Measurements from ENCODE around the gene NEB.
"Not testable (repeated sequence)": the region's sequence is repeated elsewhere in the genome, so short reads cannot be mapped to it uniquely, and the experiment has no call there.

NEB gene

GRCh38 chr2:151607459-151608424 lies 126.5 kb downstream of the NEB start:
- not testable (repeated sequence) for DNase-seq

- not testable (repeated sequence) for DNase-seq
Measured at GRCh38 chr2:151603530-151603929, 130.7 kb downstream of the NEB start.

GRCh38 chr2:151602402-151602801 lies 131.9 kb downstream of the NEB start:
- DNase-seq, result not testable (repeated sequence)

GRCh38 chr2:151601803-151602202 lies 132.5 kb downstream of the NEB start:
- DNase-seq, result not testable (repeated sequence)

- DNase-seq, result not testable (repeated sequence)
Measured at GRCh38 chr2:151596903-151597608, 137.2 kb downstream of the NEB start.

- DNase-seq, result not testable (repeated sequence)
Measured at GRCh38 chr2:151591908-151592255, 142.4 kb downstream of the NEB start.

GRCh38 chr2:151591250-151591907 lies 142.9 kb downstream of the NEB start:
- not testable (repeated sequence) for DNase-seq

- DNase-seq, result not testable (repeated sequence)
Measured at GRCh38 chr2:151581300-151581699, 153.0 kb downstream of the NEB start.

GRCh38 chr2:151580697-151581096 lies 153.6 kb downstream of the NEB start:
- DNase-seq, result not testable (repeated sequence)

GRCh38 chr2:151577116-151577515 lies 157.2 kb downstream of the NEB start:
- DNase-seq, result no peak

- DNase-seq, result no peak
Measured at GRCh38 chr2:151576080-151576479, 158.2 kb downstream of the NEB start.

- DNase-seq, result no peak
Measured at GRCh38 chr2:151575338-151575737, 158.9 kb downstream of the NEB start.

- no peak for DNase-seq
Measured at GRCh38 chr2:151570191-151570590, 164.1 kb downstream of the NEB start.

- no peak for DNase-seq
Measured at GRCh38 chr2:151569167-151569566, 165.1 kb downstream of the NEB start.

GRCh38 chr2:151568501-151568900 lies 165.8 kb downstream of the NEB start:
- DNase-seq, result no peak

- no peak for DNase-seq
Measured at GRCh38 chr2:151567006-151567405, 167.3 kb downstream of the NEB start.

- DNase-seq, result no peak
Measured at GRCh38 chr2:151562398-151562797, 171.9 kb downstream of the NEB start.

GRCh38 chr2:151560289-151560688 lies 174.0 kb downstream of the NEB start:
- no peak for DNase-seq

- DNase-seq, result not testable (repeated sequence)
Measured at GRCh38 chr2:151559431-151559830, 174.8 kb downstream of the NEB start.

- not testable (repeated sequence) for DNase-seq
Measured at GRCh38 chr2:151557883-151558282, 176.4 kb downstream of the NEB start.

GRCh38 chr2:151556121-151556520 lies 178.2 kb downstream of the NEB start:
- DNase-seq, result no peak

GRCh38 chr2:151552287-151552686 lies 182.0 kb downstream of the NEB start:
- no peak for DNase-seq

GRCh38 chr2:151551556-151551955 lies 182.7 kb downstream of the NEB start:
- no peak for DNase-seq
